A549 (cell line): ENCODE measurements around the gene RALGAPA1. TPM values are rescaled to one million over a fixed set of nuclear protein-coding genes. Genes with fewer than 3 reads are reported as not detected.

Experiments
- ATAC-seq, 2 experiments: fragments of 200-7000 bp in 1 of 2; fragments of >200 bp in 1 of 2; cut with Nextera tagmentation in 1 of 2; cut with Tn5 transposase in 1 of 2; 3 replicates each; pipeline versions ENCODE4 v1.8.0 to v1.9.1; 2018 to 2020; ENCODE audit warnings: mild to moderate bottlenecking in 1 of 2, moderate library complexity in 1 of 2
- CTCF ChIA-PET: fragments of 300-600 bp; sonication (Branson Sonifier 250); formaldehyde crosslinking; extraction: SDS; loops from one replicate; lab custom pipeline; 2021; ENCODE audit warnings: antibody characterized with exemption, inconsistent platforms; lab: Yijun Ruan, JAX
- POLR2A ChIA-PET: fragments of 350-600 bp; formaldehyde crosslinking; extraction: SDS; loops from one replicate; lab custom pipeline; 2021; ENCODE audit warnings: antibody characterized with exemption, inconsistent platforms; lab: Yijun Ruan, JAX
- DNase-seq, 2 experiments: peaks; one replicate each; pipeline versions ENCODE4 v3.0.0 to v3.0.0-alpha.2; 2011 to 2016; ENCODE audit warnings: low read depth in 1 of 2, low spot score in 1 of 2
- FAIRE-seq: peaks from 2 replicates; lab custom pipeline; 2011; peaks lifted over from hg19 to GRCh38; lab: Jason Lieb, UNC
- H3K27ac ChIP-seq, 2 experiments: fragments of >200 bp; sonication (Bioruptor Twin); formaldehyde crosslinking; 3 replicates each; pipeline ENCODE4 v1.5.1; 2016 to 2017
- H3K4me1 ChIP-seq: fragments of >200 bp; sonication (Bioruptor Twin); formaldehyde crosslinking; 3 replicates; pipeline ENCODE4 v1.6.1; 2016
- H3K4me2 ChIP-seq: fragments of >200 bp; sonication (Bioruptor Twin); formaldehyde crosslinking; 3 replicates; pipeline ENCODE4 v1.6.1; 2016
- H3K4me3 ChIP-seq: fragments of >200 bp; sonication (Bioruptor Twin); formaldehyde crosslinking; 3 replicates; pipeline ENCODE4 v1.5.1; 2016
- H3K9me3 ChIP-seq: fragments of >200 bp; sonication (Bioruptor Twin); formaldehyde crosslinking; 3 replicates; pipeline ENCODE4 v1.6.1; 2016
- ATOH8 ChIP-seq: fragments of 250-450 bp; sonication (Bioruptor Pico); IDR thresholded peaks from 2 replicates; pipeline ENCODE4 v1.5.0; 2020; ENCODE audit warnings: low read depth, mild to moderate bottlenecking, moderate library complexity
- CEBPB ChIP-seq, 2 experiments: fragments of >200 bp in 1 of 2; sonication (Bioruptor Twin) in 1 of 2; formaldehyde crosslinking in 1 of 2; IDR thresholded peaks; 2 replicates each; pipeline ENCODE4 v1.6.1; 2012 to 2016
- EHF ChIP-seq: fragments of 250-450 bp; sonication (Bioruptor Pico); IDR thresholded peaks from 2 replicates; pipeline ENCODE4 v1.5.0; 2020; ENCODE audit warnings: mild to moderate bottlenecking
- ELK1 ChIP-seq: fragments of 150-350 bp; IDR thresholded peaks from 2 replicates; pipeline ENCODE4 v1.6.1; 2014; ENCODE audit warnings: low read depth, mild to moderate bottlenecking, low read length
- GATA3 ChIP-seq: IDR thresholded peaks from 2 replicates; pipeline ENCODE4 v1.6.1; 2012; ENCODE audit warnings: borderline replicate concordance
- HOXA7 ChIP-seq: fragments of 250-450 bp; sonication (Bioruptor Pico); IDR thresholded peaks from 2 replicates; pipeline ENCODE4 v1.5.0; 2020; ENCODE audit warnings: mild to moderate bottlenecking, moderate library complexity
- KDM1A ChIP-seq: fragments of 200-600 bp; sonication (generic); IDR thresholded peaks from 2 replicates; pipeline ENCODE4 v1.6.1; 2016; ENCODE audit warnings: low read depth, mild to moderate bottlenecking
- MYC ChIP-seq: IDR thresholded peaks from 2 replicates; pipeline ENCODE4 v1.6.1; 2012; ENCODE audit warnings: mild to moderate bottlenecking, inconsistent platforms, low read length, improper control_type of control experiment, borderline replicate concordance
- NFE2L2 ChIP-seq: fragments of 150-350 bp; conservative IDR thresholded peaks from 2 replicates; pipeline ENCODE4 v1.6.1; 2014; ENCODE audit warnings: low read length
- NR3C1 ChIP-seq: fragments of >200 bp; sonication (Bioruptor Twin); formaldehyde crosslinking; IDR thresholded peaks from 3 replicates; pipeline ENCODE4 v1.6.1; 2017
- POLR2AphosphoS2 ChIP-seq: conservative IDR thresholded peaks from 2 replicates; pipeline ENCODE4 v1.6.1; 2012; ENCODE audit warnings: low read length, improper control_type of control experiment, inconsistent platforms
- RAD21 ChIP-seq, 2 experiments: fragments of >200 bp in 1 of 2; sonication (Bioruptor Twin) in 1 of 2; formaldehyde crosslinking in 1 of 2; IDR thresholded peaks in 1 of 2; conservative IDR thresholded peaks in 1 of 2; 2 replicates in 1 of 2; 3 replicates in 1 of 2; pipeline ENCODE4 v1.6.1; 2012 to 2018; ENCODE audit warnings: inconsistent platforms in 1 of 2
- REST ChIP-seq: fragments of 200-600 bp; sonication (generic); IDR thresholded peaks from 2 replicates; pipeline ENCODE4 v1.6.1; 2016; ENCODE audit warnings: antibody characterized with exemption, mild to moderate bottlenecking, moderate library complexity
- SREBF2 ChIP-seq: fragments of 450-650 bp; IDR thresholded peaks from 2 replicates; pipeline ENCODE4 v1.6.1; 2014; ENCODE audit warnings: mild to moderate bottlenecking, moderate library complexity
- TFCP2L1 ChIP-seq: fragments of 250-450 bp; sonication (Bioruptor Pico); IDR thresholded peaks from 2 replicates; pipeline ENCODE4 v1.5.0; 2021; ENCODE audit warnings: mild to moderate bottlenecking
- TP53 ChIP-seq: fragments of 250-450 bp; sonication (Bioruptor Pico); IDR thresholded peaks from 2 replicates; pipeline ENCODE4 v1.5.0; 2021; ENCODE audit warnings: mild to moderate bottlenecking, moderate library complexity
- USF2 ChIP-seq: fragments of 450-650 bp; IDR thresholded peaks from 2 replicates; pipeline ENCODE4 v1.6.1; 2014; ENCODE audit warnings: antibody characterized with exemption
- ZFP36 ChIP-seq: fragments of 450-650 bp; IDR thresholded peaks from 2 replicates; pipeline ENCODE4 v1.6.1; 2014; ENCODE audit warnings: borderline replicate concordance; ENCODE audit not compliant: partially characterized antibody
- ZNF302 ChIP-seq: fragments of 250-450 bp; sonication (Bioruptor Pico); IDR thresholded peaks from 2 replicates; pipeline ENCODE4 v1.9.0; 2021; ENCODE audit warnings: inconsistent platforms, mild to moderate bottlenecking, moderate library complexity
- WGBS: methylation state at CpG from one replicate; pipeline ENCODE4 v1.1.6; 2017; ENCODE audit errors: missing lambda C conversion rate; 5-methylcytosine and 5-hydroxymethylcytosine counted together
- polyA plus RNA-seq, 4 experiments: library from polyadenylated mRNA; depleted of rRNA in 3 of 4; stranded (reverse); fragments of >200 nt; fragmentation: RNase III in 1 of 4; extraction: RNeasy Plus Mini Kit Qiagen cat#74134 plus additional on column Dnase treatment in 1 of 4; gene quantifications; 2 replicates in 3 of 4; 3 replicates in 1 of 4; pipeline ENCODE4 v1.2.3, GENCODE V29; 2011 to 2017
- TF ChIP-seq, protein P1 (sequence below): fragments of >200 bp; sonication (Bioruptor Twin); formaldehyde crosslinking; IDR thresholded peaks from 3 replicates; pipeline ENCODE4 v1.5.1; 2016

The RALGAPA1 gene
- polyA plus RNA-seq, 2 of the 4 experiments (the other 2 are of a cell fraction): 8.2 to 17.1 TPM

- DNase-seq (no peak), ATAC-seq (no peak), FAIRE-seq (no peak)
- H3K4me2 ChIP-seq: no peak overlapping the region
- TF ChIP-seq KDM1A: no peak
- no peak for TF ChIP-seq RAD21 (conservative IDR thresholded peaks at IDR 0.05 in 1 of 2, IDR thresholded peaks at IDR 0.05 in 1 of 2)
- TF ChIP-seq TFCP2L1: no peak
- no peak for TF ChIP-seq MYC
- no peak for TF ChIP-seq SREBF2
- TF ChIP-seq CEBPB (IDR thresholded peaks at IDR 0.05): no peak
- TF ChIP-seq HOXA7 (CRISPR knock-in tag): no peak
- no peak for TF ChIP-seq NR3C1
- TF ChIP-seq, protein P1, sequence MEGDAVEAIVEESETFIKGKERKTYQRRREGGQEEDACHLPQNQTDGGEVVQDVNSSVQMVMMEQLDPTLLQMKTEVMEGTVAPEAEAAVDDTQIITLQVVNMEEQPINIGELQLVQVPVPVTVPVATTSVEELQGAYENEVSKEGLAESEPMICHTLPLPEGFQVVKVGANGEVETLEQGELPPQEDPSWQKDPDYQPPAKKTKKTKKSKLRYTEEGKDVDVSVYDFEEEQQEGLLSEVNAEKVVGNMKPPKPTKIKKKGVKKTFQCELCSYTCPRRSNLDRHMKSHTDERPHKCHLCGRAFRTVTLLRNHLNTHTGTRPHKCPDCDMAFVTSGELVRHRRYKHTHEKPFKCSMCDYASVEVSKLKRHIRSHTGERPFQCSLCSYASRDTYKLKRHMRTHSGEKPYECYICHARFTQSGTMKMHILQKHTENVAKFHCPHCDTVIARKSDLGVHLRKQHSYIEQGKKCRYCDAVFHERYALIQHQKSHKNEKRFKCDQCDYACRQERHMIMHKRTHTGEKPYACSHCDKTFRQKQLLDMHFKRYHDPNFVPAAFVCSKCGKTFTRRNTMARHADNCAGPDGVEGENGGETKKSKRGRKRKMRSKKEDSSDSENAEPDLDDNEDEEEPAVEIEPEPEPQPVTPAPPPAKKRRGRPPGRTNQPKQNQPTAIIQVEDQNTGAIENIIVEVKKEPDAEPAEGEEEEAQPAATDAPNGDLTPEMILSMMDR: no peak
- TF ChIP-seq TP53 (CRISPR knock-in tag): no peak
- POLR2A ChIA-PET: no interaction called here
- 38% methylated on average over 2 of the region's 2 CpGs for whole genome bisulfite sequencing
- no peak overlapping the region for H3K27ac ChIP-seq
- no peaks in the 10 kb centered on the region for H3K4me1 ChIP-seq
- CTCF ChIA-PET: interaction anchor here (1.6 kb wide), 1 partner anchor 9 kb away, joined by 4 read pairs; no protein-coding TSS in a partner anchor
- peaks cover 21% of the 10 kb centered on the region for H3K9me3 ChIP-seq
- no peak overlapping the region for H3K4me3 ChIP-seq
These were observed 282.1 kb downstream of the RALGAPA1 start for GRCh38 chr14:35526962-35527361.

- Histone ChIP-seq H3K4me3 (no peak overlapping the region), H3K4me2 (no peak overlapping the region), H3K9me3 (peaks cover 21% of the 10 kb centered on the region), H3K27ac (no peak overlapping the region), H3K4me1 (no peaks in the 10 kb centered on the region)
- no peak for DNase-seq
- WGBS: 51% methylated on average over 3 of the region's 3 CpGs
- ChIA-PET POLR2A (no interaction called here), CTCF (interaction anchor here (0.6 kb wide), 1 partner anchor 515 kb away, joined by 3 read pairs; no protein-coding TSS in a partner anchor)
- ATAC-seq: no peak
- FAIRE-seq: no peak
- TF ChIP-seq NFE2L2 (no peak), USF2 (no peak), ELK1 (no peak), REST (no peak), ZFP36 (no peak), ZNF302 (no peak), EHF (no peak), POLR2AphosphoS2 (no peak), ATOH8 (no peak), GATA3 (no peak)
These were observed 283.4 kb downstream of the RALGAPA1 start for GRCh38 chr14:35525695-35526094.
